H54 (cell line): ENCODE data around the gene MYO16.

Experiments
- DNase-seq: peaks from one replicate; pipeline ENCODE4 v3.0.0; 2011; ENCODE audit warnings: low spot score, mixed read lengths; ENCODE audit not compliant: insufficient read length
- FAIRE-seq: peaks from 3 replicates; lab custom pipeline; 2011; peaks lifted over from hg19 to GRCh38; lab: Jason Lieb, UNC
- POLR2A ChIP-seq: IDR thresholded peaks from 2 replicates; pipeline ENCODE4 v1.6.1; 2011; ENCODE audit warnings: low read depth, mild to moderate bottlenecking, low read length

MYO16 gene

GRCh38 chr13:108680011-108680410 lies 50.6 kb downstream of the MYO16 start:
- DNase-seq (no peak), FAIRE-seq (no peak)
- no peak for TF ChIP-seq POLR2A

DNA sequence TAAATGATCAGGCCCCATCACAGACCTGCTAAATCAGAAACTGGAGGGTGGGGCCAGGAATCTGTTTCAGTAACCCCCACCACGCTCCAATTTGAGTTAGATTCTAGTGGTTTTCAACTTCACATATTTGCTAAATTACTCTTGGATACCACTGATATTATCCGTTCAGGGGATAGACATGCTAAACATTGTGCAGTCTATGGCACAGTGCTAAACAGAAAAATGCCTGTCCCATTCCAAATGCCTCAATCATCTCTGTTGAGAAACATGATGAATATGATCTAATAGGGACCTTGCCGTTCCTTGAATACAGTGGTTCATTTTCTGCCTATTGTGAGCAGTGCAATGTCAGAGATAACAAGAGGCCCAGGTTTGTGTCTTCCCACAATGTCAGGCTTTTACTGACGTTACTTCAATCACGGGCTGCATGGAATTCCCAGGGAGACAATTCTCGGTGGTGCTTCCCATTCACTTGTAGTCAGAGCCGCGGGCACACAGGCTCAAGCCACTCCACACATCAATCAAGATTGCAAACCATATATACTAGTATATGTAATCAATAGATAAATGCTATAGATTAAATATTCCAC lies 52.7 kb downstream of the MYO16 start:
- TF ChIP-seq POLR2A: no peak
- no peak for DNase-seq
- FAIRE-seq: no peak

DNA sequence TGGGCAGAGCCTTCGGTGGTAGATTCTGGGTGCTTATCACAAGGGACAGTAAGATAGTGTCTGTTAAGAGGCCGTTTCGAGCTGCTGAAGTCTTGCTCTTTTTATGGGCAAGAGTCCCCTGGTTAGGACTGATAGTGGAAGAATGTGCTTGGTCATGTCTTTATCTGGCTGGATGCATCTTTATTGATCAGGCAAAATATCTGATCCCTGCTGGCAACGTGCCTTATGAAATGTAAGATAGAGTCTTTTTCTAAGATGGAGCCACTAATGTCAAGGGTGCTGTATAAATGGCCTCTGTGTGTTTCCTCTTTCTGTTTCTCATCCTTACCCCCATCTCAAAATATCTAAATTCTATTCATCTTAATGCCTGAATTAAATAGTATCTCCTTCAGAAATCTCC lies 53.3 kb downstream of the MYO16 start:
- no peak for TF ChIP-seq POLR2A
- FAIRE-seq (no peak), DNase-seq (no peak)

DNA sequence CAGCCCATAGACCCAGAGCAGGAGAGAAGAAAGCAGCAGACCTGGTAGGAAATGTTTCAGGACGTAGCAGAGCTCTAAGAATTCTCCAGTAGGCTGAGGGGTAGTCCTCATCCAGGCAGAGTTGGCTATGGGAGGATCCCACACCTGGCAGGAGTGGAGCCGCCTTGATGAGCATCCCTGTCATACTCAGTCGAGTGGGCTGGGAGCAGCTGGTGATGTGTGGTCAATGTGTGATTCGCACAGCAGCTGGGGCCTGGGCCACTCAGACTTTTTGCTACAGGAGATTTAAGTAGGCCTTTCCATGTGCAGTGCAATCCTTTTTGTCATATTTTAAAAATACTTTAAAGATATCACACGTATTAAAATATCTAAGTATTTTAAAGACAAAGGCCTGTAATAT lies 56.6 kb downstream of the MYO16 start:
- no peak for DNase-seq
- FAIRE-seq: no peak
- no peak for TF ChIP-seq POLR2A

DNA sequence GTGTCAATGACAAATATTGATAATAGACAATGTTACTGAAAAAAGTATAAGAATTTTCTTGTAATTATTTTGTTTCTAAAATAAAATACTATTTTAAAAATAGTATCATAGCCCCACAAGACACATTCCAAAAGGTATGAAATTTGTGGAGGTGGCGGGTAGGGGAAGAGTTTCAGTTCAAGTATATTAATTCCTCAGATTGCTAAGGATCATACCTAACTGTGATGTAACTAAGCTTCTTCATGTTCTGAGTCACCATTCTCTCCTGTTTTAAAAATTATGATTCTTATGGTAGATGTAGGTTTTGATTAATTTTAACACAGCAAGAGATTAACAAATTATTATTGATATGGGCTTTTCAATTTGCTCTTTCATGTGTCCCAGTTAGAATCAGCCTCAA lies 61.3 kb downstream of the MYO16 start:
- no peak for FAIRE-seq

DNA sequence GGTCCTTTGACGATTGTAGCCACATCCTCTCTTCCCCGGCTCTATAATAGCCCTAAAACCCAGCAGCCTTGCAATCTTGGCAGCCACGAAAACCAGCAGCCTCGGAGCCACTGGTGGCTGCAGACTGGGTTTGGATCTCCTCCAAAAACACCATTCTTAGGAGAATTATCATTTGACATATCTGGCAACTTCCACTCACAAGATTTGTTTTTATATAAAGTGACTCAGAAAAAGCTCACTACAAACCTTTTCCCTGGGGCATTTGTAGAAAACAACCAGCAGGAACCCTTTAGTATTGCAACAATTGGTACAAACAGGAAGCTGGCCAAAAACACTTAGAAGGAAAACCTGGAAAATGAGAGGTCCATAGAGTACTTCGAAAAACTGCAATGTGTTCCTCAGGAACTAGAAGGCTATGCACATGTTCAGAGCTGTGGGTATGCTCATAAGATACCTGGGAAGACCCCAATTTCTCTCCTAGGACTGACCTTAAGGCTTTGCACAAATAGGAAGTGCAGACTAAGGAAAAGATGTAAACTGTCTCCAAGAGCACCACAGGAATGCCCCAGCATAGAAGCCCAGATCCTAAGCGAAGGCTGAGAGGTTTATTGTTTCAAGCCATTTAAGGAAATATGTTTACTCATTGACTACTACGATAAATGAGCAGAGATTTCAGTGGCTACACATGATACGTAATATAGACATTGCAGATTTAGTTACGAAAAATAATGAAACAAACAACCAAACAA lies 71.2 kb downstream of the MYO16 start:
- FAIRE-seq (peak; percentile 82), DNase-seq (no peak)
- TF ChIP-seq POLR2A: no peak

More for the DNA sequence above, 61.3 kb downstream of the MYO16 start:
- no peak for DNase-seq
- TF ChIP-seq POLR2A: no peak

- peak; percentile 38 for FAIRE-seq
- TF ChIP-seq POLR2A: no peak
These were observed 72.8 kb downstream of the MYO16 start for GRCh38 chr13:108702171-108702570.

GRCh38 chr13:108705031-108705430 lies 75.6 kb downstream of the MYO16 start:
- FAIRE-seq: no peak
- TF ChIP-seq POLR2A: no peak
- DNase-seq: no peak

More at GRCh38 chr13:108702171-108702570, 72.8 kb downstream of the MYO16 start:
- DNase-seq: no peak

GRCh38 chr13:108707584-108707983 lies 78.2 kb downstream of the MYO16 start:
- TF ChIP-seq POLR2A: no peak
- peak; percentile 61 for FAIRE-seq
- no peak for DNase-seq

- DNase-seq (no peak), FAIRE-seq (no peak)
- TF ChIP-seq POLR2A: no peak
These were observed 79.5 kb downstream of the MYO16 start for GRCh38 chr13:108708921-108709320.

- DNase-seq (no peak), FAIRE-seq (no peak)
- TF ChIP-seq POLR2A: no peak
These were observed 82.0 kb downstream of the MYO16 start for GRCh38 chr13:108711386-108711785.

GRCh38 chr13:108725471-108725870 lies 96.1 kb downstream of the MYO16 start:
- FAIRE-seq: no peak
- TF ChIP-seq POLR2A: no peak
- no peak for DNase-seq

GRCh38 chr13:108728370-108728769 lies 99.0 kb downstream of the MYO16 start:
- FAIRE-seq: no peak
- no peak for TF ChIP-seq POLR2A
- peak; percentile 4 for DNase-seq

GRCh38 chr13:108733022-108733560 lies 103.7 kb downstream of the MYO16 start:
- DNase-seq: no peak
- FAIRE-seq: no peak
- no peak for TF ChIP-seq POLR2A

GRCh38 chr13:108734676-108735075 lies 105.3 kb downstream of the MYO16 start:
- TF ChIP-seq POLR2A: no peak
- DNase-seq: peak; percentile 8
- FAIRE-seq: peak; percentile 45

DNA sequence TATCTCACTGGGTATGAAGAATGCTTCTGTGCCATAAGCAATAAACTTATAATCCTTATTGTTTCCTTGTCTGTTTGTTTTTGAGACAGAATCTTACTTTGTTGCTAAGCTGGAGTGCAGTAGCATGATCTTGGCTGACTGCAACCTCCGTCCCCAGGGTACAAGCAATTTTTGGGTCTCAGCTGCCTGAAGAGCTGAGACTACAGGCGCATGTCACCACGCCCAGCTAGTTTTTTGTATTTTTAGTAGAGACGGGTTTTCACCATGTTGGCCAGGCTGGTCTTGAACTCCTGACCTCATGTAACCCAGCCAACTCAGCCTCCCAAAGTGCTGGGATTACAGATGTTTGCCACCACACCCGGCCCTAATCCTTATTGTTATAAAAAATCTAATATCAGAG lies 112.5 kb downstream of the MYO16 start:
- FAIRE-seq (no peak), DNase-seq (no peak)
- TF ChIP-seq POLR2A: no peak
